ENCODE results near the gene TMBIM6.
"Not testable (repeated sequence)": the region's sequence is repeated elsewhere in the genome, so short reads cannot be mapped to it uniquely, and the experiment has no call there.

TMBIM6 gene

GRCh38 chr12:49740930-49741881, at the start of gene TMBIM6:
Gene TMBIM6, plus strand, starts transcription at chr12:49741557. Its CDS starts 10,937 bp downstream, at chr12:49752494.
- DNase-seq (ENCODE audit: low read depth, low spot score): peak; percentile 97

- no peak for DNase-seq (ENCODE audit: low read depth, low spot score)
Measured at GRCh38 chr12:49692851-49693250, 48.5 kb upstream of the TMBIM6 start.

- DNase-seq (ENCODE audit: low read depth, low spot score): no peak
Measured at GRCh38 chr12:49693931-49694444, 47.4 kb upstream of the TMBIM6 start.

- no peak for DNase-seq (ENCODE audit: low read depth, low spot score)
Measured at GRCh38 chr12:49696723-49697122, 44.6 kb upstream of the TMBIM6 start.

- DNase-seq (ENCODE audit: low read depth, low spot score): no peak
Measured at GRCh38 chr12:49697808-49698207, 43.5 kb upstream of the TMBIM6 start.

GRCh38 chr12:49698619-49699545, 42.5 kb upstream of the TMBIM6 start:
- DNase-seq (ENCODE audit: low read depth, low spot score): no peak

- DNase-seq (ENCODE audit: low read depth, low spot score): no peak
Measured at GRCh38 chr12:49702009-49702408, 39.3 kb upstream of the TMBIM6 start.

GRCh38 chr12:49702676-49703215, 38.6 kb upstream of the TMBIM6 start:
- no peak for DNase-seq (ENCODE audit: low read depth, low spot score)

GRCh38 chr12:49703647-49704137, 37.7 kb upstream of the TMBIM6 start:
- no peak for DNase-seq (ENCODE audit: low read depth, low spot score)

- no peak for DNase-seq (ENCODE audit: low read depth, low spot score)
Measured at GRCh38 chr12:49705479-49706134, 35.8 kb upstream of the TMBIM6 start.

GRCh38 chr12:49706351-49707127, 34.8 kb upstream of the TMBIM6 start:
- no peak for DNase-seq (ENCODE audit: low read depth, low spot score)

- DNase-seq (ENCODE audit: low read depth, low spot score): peak; percentile 97
Measured at GRCh38 chr12:49707128-49707811, 34.1 kb upstream of the TMBIM6 start, which contains the start of gene FMNL3. Gene FMNL3, minus strand, starts transcription at chr12:49707405. Its CDS starts 225 bp downstream, at chr12:49707180.

GRCh38 chr12:49707812-49708147, 33.6 kb upstream of the TMBIM6 start:
- no peak for DNase-seq (ENCODE audit: low read depth, low spot score)

- DNase-seq (ENCODE audit: low read depth, low spot score): no peak
Measured at GRCh38 chr12:49708851-49709250, 32.5 kb upstream of the TMBIM6 start.

- not testable (repeated sequence) for DNase-seq (ENCODE audit: low read depth, low spot score)
Measured at GRCh38 chr12:49713952-49714351, 27.4 kb upstream of the TMBIM6 start.

GRCh38 chr12:49716553-49716952, 24.8 kb upstream of the TMBIM6 start:
- DNase-seq (ENCODE audit: low read depth, low spot score): no peak

- DNase-seq (ENCODE audit: low read depth, low spot score): not testable (repeated sequence)
Measured at GRCh38 chr12:49717800-49718199, 23.6 kb upstream of the TMBIM6 start.

- DNase-seq (ENCODE audit: low read depth, low spot score): no peak
Measured at GRCh38 chr12:49720214-49720613, 21.1 kb upstream of the TMBIM6 start.

- not testable (repeated sequence) for DNase-seq (ENCODE audit: low read depth, low spot score)
Measured at GRCh38 chr12:49721355-49721754, 20.0 kb upstream of the TMBIM6 start.

GRCh38 chr12:49728446-49728845, 12.9 kb upstream of the TMBIM6 start:
- no peak for DNase-seq (ENCODE audit: low read depth, low spot score)

Measured in activated naive CD8-positive, alpha-beta T cell treated with anti-CD3 and anti-CD28 coated beads, Interleukin-2, amount 50 U/mL, for 16 hours (primary cell).